GM21423 (cell line): ENCODE data around the gene HOXB4.

ENCODE experiments used
- ATAC-seq: cut with Tn5 transposase; IDR thresholded peaks from one replicate; pipeline ENCODE4 v1.9.1; 2021; ENCODE audit warnings: mild to moderate bottlenecking, moderate library complexity; ENCODE audit not compliant: unreplicated experiment

HOXB4 gene

DNA sequence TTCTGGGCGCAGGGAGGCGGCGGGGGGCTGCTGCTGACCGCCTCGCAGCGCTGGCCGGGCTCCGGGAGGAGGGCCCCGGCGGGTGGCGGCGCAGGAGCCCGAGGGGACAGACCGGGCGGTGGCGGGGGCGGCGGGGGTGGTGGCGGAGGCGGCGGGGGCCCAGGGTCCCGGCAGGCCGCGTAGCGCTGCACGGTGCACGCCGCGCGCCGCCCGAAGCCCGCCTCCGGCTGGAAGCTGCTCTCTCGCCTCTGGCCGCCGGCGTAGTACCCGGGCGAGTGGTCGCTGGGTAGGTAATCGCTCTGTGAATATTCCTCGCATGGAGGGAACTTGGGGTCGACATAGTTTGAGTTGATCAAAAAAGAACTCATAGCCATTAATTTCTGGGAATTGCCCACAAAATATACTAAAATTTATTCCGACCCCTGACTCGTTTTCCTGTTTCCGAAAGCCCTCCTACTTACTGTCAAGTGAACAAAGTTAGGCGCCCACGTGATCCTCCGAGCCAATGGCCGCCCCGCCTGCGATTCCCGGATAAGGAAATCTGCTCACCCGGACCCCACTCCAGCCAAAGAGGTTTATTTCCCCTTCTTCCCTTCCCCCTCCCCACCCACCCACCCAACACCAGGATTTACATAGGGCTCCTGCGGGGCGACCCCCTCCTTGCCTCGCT is at the start of gene HOXB4:
TSS of gene HOXB4 (minus strand) at position 405 of the 670 bp plus-strand sequence. CDS start at position 374, 31 bp downstream.
- ATAC-seq: no peak

DNA sequence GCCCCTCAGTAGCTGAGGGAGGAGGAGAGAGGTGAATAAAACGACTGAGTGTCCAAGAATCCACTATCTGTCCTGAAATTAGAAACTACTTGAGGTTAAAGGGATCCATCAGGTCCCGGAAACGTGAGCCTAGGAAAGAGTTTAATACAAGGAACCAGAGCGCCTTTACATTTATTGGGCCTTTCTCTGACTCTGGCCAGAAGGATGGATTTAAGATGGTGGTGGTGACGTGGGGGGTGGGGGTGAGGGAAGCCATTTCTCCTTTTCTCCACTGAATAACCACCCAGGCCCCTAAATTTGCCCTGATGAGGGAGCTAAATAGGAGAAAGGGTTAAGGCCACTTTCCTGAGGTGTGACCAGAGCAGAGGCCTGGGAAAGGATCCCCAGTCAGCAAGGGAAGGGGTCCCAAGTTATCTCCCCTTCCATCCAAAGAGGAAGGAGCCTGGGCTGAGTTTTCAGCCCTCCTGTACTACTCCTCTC is 49.0 kb upstream of the HOXB4 start:
- no peak for ATAC-seq

GRCh38 chr17:48626245-48627117 is 48.3 kb upstream of the HOXB4 start, which contains the start of gene HOXB9:
TSS of gene HOXB9 (minus strand) at chr17:48626358. CDS start at chr17:48626269, 89 bp downstream.
- no peak for ATAC-seq

GRCh38 chr17:48625495-48626244 is 47.5 kb upstream of the HOXB4 start:
- no peak for ATAC-seq

GRCh38 chr17:48624544-48625494 is 46.7 kb upstream of the HOXB4 start:
- ATAC-seq: no peak

DNA sequence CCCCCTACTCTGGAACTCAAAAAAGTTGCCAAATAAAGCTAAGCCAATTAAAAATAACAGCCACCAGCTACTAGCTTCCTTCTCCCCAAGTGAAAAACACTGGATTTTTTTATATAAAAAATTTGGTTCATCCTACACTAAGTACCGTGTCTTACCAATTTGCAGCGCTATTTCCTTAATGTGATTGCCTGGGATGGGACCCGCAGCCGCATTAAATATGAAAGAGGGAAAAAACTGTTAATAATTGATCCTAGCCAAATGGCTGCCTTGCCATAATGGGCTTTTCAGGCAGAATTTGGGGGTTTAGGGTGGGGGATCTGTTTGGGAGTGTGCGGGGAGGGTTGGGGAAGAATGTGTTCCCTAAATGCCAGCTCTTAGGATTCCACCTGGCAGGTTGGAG is 46.0 kb upstream of the HOXB4 start:
- ATAC-seq: no peak

GRCh38 chr17:48623583-48623982 is 45.4 kb upstream of the HOXB4 start:
- ATAC-seq: no peak

- no peak for ATAC-seq
These were observed 44.7 kb upstream of the HOXB4 start for GRCh38 chr17:48622857-48623256.

DNA sequence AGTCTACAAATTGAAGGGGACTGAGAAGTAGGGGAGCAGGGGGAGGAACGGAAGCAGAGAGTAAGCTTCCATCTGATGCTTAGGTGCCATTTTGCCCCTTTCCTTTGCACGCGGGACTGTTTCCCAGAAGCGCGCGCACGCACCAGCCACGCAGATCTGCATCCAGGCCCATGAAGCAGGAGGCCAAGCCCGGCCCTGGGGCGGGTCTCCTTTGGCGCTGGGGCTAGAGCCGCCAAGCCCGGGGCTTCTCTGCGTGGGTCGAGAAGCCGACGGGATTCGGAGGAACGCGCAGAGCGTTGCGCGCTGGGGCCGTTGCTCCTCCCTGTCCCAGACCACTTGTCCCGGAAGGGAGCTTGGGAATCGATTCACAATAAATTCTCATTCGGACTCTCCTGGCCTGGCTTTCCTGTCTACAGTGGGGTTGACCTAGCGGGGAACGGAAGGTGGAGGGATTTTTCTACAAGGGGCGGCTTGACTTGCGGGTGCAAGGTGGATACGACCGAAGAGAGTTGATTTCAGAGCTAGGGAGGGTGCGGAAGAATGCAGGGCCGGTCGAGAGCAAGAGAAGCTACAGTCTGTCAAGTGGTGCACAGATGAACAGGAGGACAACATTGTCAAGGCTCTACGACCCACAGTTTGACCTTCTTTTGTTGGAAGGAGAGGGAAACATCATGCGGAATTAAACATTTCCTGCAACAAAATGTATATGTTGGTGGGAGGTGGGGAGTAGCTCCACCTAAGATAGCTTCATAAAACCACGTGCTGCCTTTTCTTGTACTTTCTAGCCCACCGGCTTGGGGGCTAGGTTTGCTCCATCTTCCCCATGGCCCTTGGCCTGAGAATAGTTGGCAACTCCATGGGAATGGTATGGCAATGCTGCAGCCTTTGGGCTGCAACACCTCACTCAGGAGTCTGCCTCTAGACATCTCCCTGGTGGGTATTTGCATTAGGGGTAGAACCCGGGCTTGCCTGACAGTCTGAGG is 43.6 kb upstream of the HOXB4 start:
- no peak for ATAC-seq

DNA sequence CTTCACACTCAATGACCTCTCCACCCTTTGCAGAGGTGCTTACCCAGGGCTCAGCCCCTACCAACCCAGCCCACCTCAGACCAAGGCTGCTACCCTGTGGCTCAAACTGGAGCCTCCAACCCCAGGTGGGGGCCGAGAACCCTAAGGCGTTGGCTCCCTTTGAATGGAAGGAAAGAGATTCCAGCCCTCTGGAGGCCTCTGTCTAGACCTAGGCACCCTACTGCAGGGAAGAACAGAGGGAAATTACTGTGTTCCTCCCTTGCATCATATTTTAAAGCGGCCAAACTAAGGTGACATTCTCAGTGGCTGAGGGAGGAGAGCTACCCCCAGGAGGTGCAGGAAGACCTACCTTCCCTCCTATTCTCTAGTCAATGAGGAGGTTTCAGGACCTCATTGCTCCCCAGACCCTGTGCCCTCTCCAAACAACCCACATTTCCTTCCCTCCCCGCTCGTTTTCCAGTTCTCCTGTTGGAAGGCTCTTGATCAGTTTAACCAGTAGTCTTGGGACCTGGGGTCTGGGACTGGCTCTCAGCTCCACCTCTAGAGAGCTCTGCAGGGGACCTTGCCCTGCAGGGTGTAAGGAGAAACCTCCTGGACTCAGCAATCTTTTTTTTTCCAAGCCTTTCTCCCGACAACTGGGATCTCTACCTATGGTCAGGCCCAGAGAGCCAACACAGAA is 42.5 kb upstream of the HOXB4 start:
- no peak for ATAC-seq

DNA sequence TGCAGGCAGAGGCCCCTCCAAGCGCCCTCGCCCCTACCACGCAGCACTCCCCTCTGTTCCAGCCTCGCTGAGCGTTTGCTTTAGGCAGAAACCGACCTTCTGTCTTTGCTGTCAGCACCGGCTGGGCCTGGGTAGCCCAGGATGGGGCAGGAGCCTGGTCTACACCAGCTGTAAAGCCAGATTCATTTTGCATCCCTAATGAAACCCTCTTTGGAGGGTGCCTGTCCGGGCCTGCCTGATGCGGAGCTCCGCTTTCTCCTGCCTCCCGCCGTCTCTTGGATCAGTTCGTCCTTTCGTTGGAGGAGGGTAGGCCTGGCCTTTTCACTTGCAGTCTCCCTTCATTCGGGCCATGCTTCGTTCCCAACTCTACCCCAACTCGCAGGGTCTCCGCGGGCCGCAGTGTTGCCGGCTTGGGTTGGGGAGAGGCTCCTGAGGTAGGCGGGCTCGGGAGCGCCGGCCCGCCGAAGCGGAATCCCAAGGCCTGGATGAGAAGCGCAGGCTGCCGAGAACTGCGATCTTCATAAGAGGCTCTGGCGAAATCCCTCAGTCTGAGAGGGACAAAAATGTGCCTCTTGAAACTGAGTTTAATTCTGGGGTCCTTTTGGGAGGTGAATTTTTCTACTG is 41.8 kb upstream of the HOXB4 start:
- no peak for ATAC-seq

- ATAC-seq: no peak
These were observed 40.2 kb upstream of the HOXB4 start for GRCh38 chr17:48618256-48618896.

DNA sequence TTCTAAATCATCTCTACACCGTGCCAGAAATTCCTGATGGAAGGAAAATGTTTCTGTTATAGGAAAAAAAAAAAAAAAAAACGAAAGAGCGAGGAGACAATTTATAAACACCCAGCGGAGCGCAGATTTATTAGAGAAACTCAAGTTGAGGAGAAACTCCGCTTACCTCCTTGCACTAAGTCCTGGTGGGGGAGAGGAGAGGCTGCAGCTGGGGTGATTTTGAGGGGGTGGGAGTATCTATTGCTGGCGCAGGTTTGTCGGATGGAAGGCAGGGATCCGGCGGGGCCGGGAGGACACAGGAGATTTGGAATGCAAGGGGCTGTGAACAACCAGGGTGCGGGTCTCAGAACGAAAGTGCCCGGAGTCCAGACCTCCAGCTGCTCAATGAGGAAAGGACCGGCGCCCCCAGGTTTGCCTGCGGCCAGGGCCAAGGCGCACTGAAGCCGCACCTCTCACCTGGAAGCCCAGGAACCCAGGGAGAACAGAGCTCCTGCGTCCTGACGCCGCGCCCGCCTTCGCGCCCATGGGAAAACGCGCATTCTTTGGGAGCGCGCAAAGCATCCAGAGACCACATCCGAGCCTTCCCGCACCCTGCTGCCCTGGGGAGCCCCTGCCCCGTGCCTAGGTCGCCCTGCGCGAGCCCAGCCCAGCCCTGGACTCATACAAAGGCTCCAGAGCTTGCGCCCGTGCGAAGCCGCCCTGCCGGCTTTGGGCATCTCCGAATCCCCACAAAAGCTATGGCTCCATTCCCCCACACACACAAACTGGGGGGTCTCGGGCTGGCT is 39.5 kb upstream of the HOXB4 start:
- ATAC-seq: no peak

- no peak for ATAC-seq
These were observed 38.7 kb upstream of the HOXB4 start for GRCh38 chr17:48616717-48617470.

- no peak for ATAC-seq
These were observed 38.0 kb upstream of the HOXB4 start for GRCh38 chr17:48615963-48616716.
